MM.1S (cell line): Measurements from ENCODE around the gene YPEL2.

Experiments used
- EZH2 ChIP-seq: fragments of 300-600 bp; sonication (generic); optimal IDR thresholded peaks from 2 replicates; pipeline ENCODE3; 2017; ENCODE audit warnings: low read depth, mild to moderate bottlenecking, antibody characterized with exemption, low read length, mixed read lengths
- EZH2phosphoT487 ChIP-seq: fragments of 300-600 bp; sonication (generic); IDR thresholded peaks from 2 replicates; pipeline ENCODE4 v1.6.1; 2018; ENCODE audit warnings: antibody characterized with exemption, low read length
- TF ChIP-seq, protein P1 (sequence below): fragments of 300-600 bp; sonication (generic); IDR thresholded peaks from 2 replicates; pipeline ENCODE4 v1.5.1; 2016; ENCODE audit warnings: antibody characterized with exemption, low read length, mixed read lengths

DNA sequence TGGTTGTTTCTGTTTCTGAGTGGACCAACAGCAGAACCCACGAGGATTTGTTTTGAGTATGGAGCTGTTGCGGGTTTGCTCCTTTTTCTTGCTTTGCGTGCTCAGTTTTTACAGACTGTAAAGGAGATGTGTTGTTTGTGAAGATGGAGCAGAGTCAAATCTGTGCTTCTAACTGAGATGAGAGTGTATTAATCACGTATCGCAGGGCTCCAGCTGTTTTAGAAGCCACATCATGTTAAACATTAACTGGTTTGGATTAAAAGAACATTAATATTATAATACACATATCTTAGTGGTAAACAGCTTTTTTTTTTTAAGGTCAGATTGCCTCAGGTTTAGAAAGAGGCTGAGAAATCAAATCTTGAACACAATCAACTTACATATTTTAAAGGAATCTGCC is 69.4 kb downstream of the YPEL2 start:
- TF ChIP-seq, protein P1, sequence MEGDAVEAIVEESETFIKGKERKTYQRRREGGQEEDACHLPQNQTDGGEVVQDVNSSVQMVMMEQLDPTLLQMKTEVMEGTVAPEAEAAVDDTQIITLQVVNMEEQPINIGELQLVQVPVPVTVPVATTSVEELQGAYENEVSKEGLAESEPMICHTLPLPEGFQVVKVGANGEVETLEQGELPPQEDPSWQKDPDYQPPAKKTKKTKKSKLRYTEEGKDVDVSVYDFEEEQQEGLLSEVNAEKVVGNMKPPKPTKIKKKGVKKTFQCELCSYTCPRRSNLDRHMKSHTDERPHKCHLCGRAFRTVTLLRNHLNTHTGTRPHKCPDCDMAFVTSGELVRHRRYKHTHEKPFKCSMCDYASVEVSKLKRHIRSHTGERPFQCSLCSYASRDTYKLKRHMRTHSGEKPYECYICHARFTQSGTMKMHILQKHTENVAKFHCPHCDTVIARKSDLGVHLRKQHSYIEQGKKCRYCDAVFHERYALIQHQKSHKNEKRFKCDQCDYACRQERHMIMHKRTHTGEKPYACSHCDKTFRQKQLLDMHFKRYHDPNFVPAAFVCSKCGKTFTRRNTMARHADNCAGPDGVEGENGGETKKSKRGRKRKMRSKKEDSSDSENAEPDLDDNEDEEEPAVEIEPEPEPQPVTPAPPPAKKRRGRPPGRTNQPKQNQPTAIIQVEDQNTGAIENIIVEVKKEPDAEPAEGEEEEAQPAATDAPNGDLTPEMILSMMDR = no peak
- TF ChIP-seq EZH2phosphoT487 = no peak
- no peak for TF ChIP-seq EZH2
